Lung (tissue), 12 donors: ENCODE measurements around the gene RPS6KL1. TPM values are rescaled to one million over a fixed set of nuclear protein-coding genes. Genes with fewer than 3 reads are reported as not detected.

Experiments used
- ATAC-seq: fragments of 200-7000 bp; cut with Tn5 transposase; one replicate; pipeline ENCODE4 v1.9.1; 2020; ENCODE audit warnings: moderate number of reproducible peaks; ENCODE audit not compliant: insufficient read depth, low FRiP score
- DNase-seq, 3 donors: peaks; one replicate each; pipeline ENCODE4 v3.0.0-alpha.2; 2013 to 2017
- H3K27ac ChIP-seq, 2 donors: one replicate each; pipeline ENCODE4 v1.5.1; 2013; ENCODE audit warnings: mild to moderate bottlenecking in 2 of 2, moderate library complexity in 2 of 2, control low read depth in 1 of 2, inconsistent platforms in 1 of 2, low read depth in 1 of 2, low read length in 1 of 2
- H3K27me3 ChIP-seq, 3 donors: one replicate each; pipeline ENCODE4 v1.5.1; 2013; ENCODE audit warnings: low read length in 2 of 3; ENCODE audit not compliant: control insufficient read depth in 3 of 3, insufficient read depth in 3 of 3
- H3K36me3 ChIP-seq, 4 donors: one replicate each; pipeline ENCODE4 v1.5.1; 2013; ENCODE audit warnings: low read length in 4 of 4, mild to moderate bottlenecking in 1 of 4, moderate library complexity in 1 of 4; ENCODE audit not compliant: control insufficient read depth in 4 of 4, insufficient read depth in 4 of 4
- H3K4me1 ChIP-seq, 5 donors: one replicate each; pipeline ENCODE4 v1.5.1; 2013; ENCODE audit warnings: low read length in 5 of 5, mild to moderate bottlenecking in 2 of 5, moderate library complexity in 1 of 5; ENCODE audit not compliant: control insufficient read depth in 5 of 5, insufficient read depth in 5 of 5
- H3K4me3 ChIP-seq: one replicate; pipeline ENCODE4 v1.5.1; 2013; ENCODE audit warnings: mild to moderate bottlenecking, control low read depth, moderate library complexity
- H3K9ac ChIP-seq, 2 donors: one replicate each; pipeline ENCODE4 v1.5.1; 2013; ENCODE audit warnings: low read length in 2 of 2, control low read depth in 1 of 2; ENCODE audit not compliant: insufficient read depth in 1 of 2
- H3K9me3 ChIP-seq, 4 donors: one replicate each; pipeline ENCODE4 v1.5.1; 2013; ENCODE audit warnings: low read length in 3 of 4, mild to moderate bottlenecking in 1 of 4, moderate library complexity in 1 of 4; ENCODE audit not compliant: control insufficient read depth in 4 of 4, insufficient read depth in 3 of 4
- CTCF ChIP-seq: IDR thresholded peaks from 2 replicates; pipeline ENCODE4 v1.5.1; 2012; ENCODE audit warnings: mild to moderate bottlenecking; ENCODE audit errors: control extremely low read depth, extremely low read depth
- WGBS, 2 donors: extraction: QIAGEN DNeasy Blood & Tissue Kit; methylation state at CpG; one replicate each; pipeline ENCODE4 v1.1.7; 2013; 5-methylcytosine and 5-hydroxymethylcytosine counted together
- polyA plus RNA-seq, 2 donors: library from polyadenylated mRNA; stranded (reverse); fragments of 200-250 nt; gene quantifications; one replicate each; pipeline ENCODE4 v1.2.1, GENCODE V29; 2013
- total RNA-seq, 2 donors: library from RNA; depleted of rRNA in 1 of 2; stranded (reverse); fragments of >200 nt in 1 of 2; gene quantifications; one replicate each; pipeline ENCODE4 v1.2.1, GENCODE V29; 2014 to 2021
- donor health status: control.
- donor health status: control.
- donor health status: Bipolar disorder and iron deficiency.
- donor health status: healthy.
- donor health status: DM: yes; HTN: yes; CAD: no.

The RPS6KL1 gene
- total and polyA plus RNA-seq, 4 donors = 2.2 to 13.0 (median 4.3) TPM

GRCh38 chr14:74949191-74949601 is 26.1 kb upstream of the RPS6KL1 start:
- Histone ChIP-seq H3K9me3 (no peaks in the 10 kb centered on the region), H3K27ac (no peak overlapping the region), H3K4me3 (no peak overlapping the region), H3K36me3 (peaks cover 0 to 19% (median 6%) of the 10 kb centered on the region in 4 donors), H3K27me3 (no peaks in the 10 kb centered on the region), H3K4me1 (peaks cover 0 to 51% (median 13%) of the 10 kb centered on the region in 5 donors), H3K9ac (no peak overlapping the region)
- TF ChIP-seq CTCF = no peak
- WGBS, 2 donors = 85 to 92% methylated on average over 15 to 16 of the region's 16 CpGs
- DNase-seq (no peak), ATAC-seq (no peak)

GRCh38 chr14:74948228-74949175 is 25.4 kb upstream of the RPS6KL1 start:
- Histone ChIP-seq H3K4me3 (no peak overlapping the region), H3K9me3 (no peaks in the 10 kb centered on the region), H3K27me3 (no peaks in the 10 kb centered on the region), H3K4me1 (peaks cover 0 to 44% (median 8%) of the 10 kb centered on the region in 5 donors), H3K9ac (no peak overlapping the region), H3K27ac (no peak overlapping the region), H3K36me3 (peaks cover 0 to 19% (median 6%) of the 10 kb centered on the region in 4 donors)
- WGBS, 2 donors = 83 to 88% methylated on average over 22 to 23 of the region's 23 CpGs
- no peak for TF ChIP-seq CTCF
- no peak for ATAC-seq
- no peak for DNase-seq

- 91 to 93% methylated on average over 13 of the region's 13 CpGs for WGBS, 2 donors
- ATAC-seq = no peak
- DNase-seq = no peak
- H3K4me3 ChIP-seq = no peak overlapping the region
- no peak for TF ChIP-seq CTCF
- H3K36me3 ChIP-seq = peaks cover 0 to 19% (median 7%) of the 10 kb centered on the region in 4 donors
- no peak overlapping the region for H3K27ac ChIP-seq
- H3K4me1 ChIP-seq = peaks cover 0 to 35% (median 4%) of the 10 kb centered on the region in 5 donors
- H3K9ac ChIP-seq = no peak overlapping the region
- H3K9me3 ChIP-seq = no peaks in the 10 kb centered on the region
- no peaks in the 10 kb centered on the region for H3K27me3 ChIP-seq
Measured at GRCh38 chr14:74947353-74948227, 24.5 kb upstream of the RPS6KL1 start.
